ENCODE data around the gene FARS2.

- TF ChIP-seq CTCF (conservative IDR thresholded peaks at IDR 0.05 in 1 of 2, IDR thresholded peaks at IDR 0.05 in 1 of 2; ENCODE audit: low read depth in 1 of 2, low read length in 2 of 2) (no peak), EZH2 (IDR thresholded peaks at IDR 0.05; ENCODE audit: low read length, missing control alignments) (no peak)
Measured at GRCh38 chr6:5666695-5667094, 405.4 kb downstream of the FARS2 start.

Data from fibroblast of lung (primary cell).